CD1c-positive myeloid dendritic cell (primary cell): ENCODE results near the gene ANKS1B.

ENCODE experiments used
- DNase-seq: peaks from one replicate; pipeline ENCODE4 v3.0.0-alpha.2; 2016; ENCODE audit errors: extremely low spot score

Gene ANKS1B

DNA sequence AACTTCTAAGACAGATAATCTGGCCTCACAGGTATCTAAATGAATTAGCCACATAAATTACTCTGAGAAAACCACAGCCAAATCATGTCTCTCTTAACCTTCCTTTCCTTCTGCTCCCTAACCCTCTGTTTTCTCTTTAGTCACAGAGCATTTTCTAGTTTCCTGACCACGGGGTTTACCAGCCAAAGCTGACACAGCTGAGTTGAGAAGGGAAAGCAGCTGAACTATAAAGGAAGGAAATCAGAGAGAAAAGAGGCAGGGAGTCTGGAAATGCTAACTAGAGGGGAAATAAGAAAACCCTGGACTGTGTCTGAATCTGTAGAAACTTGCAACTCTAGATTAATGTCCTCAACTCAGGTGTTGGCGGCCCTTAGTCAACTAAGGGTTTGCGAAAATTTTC is 24.4 kb downstream of the ANKS1B start:
- no peak for DNase-seq

DNA sequence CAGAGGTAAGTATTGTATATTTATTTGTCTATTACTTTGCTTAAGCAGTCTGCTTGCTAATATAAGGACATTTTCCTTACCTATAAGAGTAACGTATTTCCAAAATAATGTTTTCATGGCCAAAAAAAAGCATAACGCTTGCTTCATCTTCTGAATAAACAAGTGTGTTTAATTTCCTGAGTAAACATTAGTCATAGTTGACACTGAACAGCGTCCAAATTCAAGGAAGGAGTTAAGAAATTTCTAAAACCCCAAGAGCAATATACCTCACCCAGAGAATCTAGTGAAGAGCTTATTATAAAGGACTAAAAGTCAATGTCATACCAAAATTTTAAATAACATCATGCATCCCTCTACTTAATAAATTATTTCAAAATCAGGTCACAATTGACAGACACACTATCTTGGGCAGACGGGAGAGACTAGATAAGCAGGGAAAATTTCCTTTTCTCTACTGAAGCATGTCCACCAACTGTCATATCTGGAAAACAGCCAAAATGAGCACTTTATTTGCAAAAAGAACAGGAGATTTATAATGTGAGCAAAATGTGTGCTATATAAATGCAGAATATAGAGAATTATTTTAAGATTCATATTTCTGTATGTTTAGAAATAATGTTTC is 25.1 kb downstream of the ANKS1B start:
- DNase-seq, result no peak

DNA sequence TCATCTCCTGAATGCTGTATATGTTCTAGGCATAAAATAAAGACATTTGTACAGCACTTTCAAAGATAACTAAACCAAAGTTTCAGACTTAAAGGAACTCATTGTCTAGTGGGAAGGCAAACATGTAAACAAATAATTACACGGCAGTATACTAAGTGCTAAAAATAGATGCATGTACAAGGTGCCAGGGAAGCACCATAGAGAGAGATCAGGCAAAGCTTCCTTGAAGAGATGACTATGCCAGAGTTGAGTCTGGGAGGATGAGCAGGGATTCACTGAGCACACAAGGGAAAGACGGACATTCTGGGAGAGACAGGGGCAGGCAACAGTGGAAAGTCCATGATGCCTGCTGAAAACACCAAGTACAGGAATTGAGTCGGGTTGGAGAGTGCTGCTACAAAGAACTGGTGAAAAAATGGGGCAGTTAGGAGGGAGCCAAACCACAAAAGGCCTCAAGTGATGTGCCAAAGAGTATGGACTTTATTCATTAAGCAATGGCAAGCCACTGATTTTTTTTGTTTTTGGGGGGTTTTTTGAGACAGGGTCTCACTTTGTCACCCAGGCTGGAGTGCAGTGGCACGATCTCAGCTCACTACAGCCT is 26.8 kb downstream of the ANKS1B start:
- no peak for DNase-seq

DNA sequence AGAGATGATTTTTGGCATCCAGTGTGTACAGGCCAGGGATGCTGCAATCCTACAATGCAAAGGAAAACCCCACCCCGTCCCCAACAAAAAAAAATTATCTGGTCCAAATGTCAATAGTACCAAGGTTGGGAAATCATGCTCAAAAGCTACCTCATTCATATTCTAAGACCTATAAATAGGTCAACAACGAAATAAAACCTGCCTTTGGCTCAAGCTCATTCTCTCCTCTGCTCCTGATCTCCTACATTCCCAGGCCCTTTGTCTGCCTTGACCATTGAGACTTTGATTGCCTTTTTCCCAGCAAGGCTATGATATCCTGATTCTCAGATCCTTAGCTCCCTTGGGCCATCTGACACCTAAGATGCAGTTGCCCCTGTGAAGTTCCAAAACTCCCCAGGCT is 30.0 kb downstream of the ANKS1B start:
- DNase-seq, result no peak

DNA sequence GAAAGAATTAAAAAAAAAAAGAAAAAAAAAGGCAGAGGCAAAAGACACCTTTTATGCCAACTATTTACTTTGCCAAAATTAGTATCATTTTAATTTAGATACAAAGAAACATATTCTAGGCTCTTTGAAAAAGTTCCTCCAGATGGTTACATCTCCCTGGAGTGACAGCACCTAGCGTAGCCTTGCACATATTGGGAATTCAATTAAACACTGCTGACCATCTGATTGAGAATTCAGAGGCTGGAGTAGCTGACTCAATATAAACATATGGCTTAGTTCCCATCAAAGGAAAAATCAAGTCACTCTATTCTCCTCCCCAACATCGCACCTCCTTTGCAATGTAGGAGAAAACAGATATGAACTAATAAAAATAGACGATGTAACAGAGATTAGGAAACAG is 36.4 kb downstream of the ANKS1B start:
- no peak for DNase-seq

DNA sequence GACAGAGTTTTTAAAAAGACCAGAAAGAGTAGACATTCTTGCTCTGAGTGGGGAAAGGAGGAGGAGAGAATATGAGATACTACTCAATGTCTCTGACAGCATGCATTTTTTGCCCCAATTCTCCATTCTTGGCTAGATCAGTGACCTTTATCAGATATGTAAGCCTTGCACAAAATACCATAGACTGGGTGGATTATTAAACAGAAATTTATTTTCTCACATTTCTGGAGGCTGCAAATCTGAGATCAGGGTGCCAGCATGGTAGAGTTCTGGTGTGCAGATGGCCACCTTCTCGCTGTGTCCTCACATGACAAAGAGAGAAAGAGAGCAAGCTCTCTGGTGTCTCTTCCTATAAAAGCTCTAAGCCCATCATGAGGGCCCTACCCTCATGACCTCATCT is 38.6 kb downstream of the ANKS1B start:
- DNase-seq, result no peak

DNA sequence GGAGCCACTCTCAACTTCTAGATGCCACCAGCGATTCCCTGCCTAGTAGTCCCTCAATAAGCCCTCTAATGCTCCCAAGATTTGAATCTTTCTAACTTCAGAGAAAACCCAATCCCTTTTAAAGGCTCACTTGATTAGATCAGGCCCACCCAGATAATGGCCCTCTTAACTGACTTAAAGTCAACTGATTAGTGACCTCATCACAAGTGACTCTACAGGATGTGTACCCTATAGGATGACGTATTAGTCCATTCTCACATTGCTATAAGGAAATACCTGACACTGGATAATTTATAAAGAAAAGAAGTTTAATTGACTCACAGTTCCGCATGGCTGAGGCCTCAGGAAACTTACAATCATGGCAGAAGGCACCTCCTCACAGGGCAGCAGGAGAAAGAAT is 49.1 kb downstream of the ANKS1B start:
- no peak for DNase-seq

DNA sequence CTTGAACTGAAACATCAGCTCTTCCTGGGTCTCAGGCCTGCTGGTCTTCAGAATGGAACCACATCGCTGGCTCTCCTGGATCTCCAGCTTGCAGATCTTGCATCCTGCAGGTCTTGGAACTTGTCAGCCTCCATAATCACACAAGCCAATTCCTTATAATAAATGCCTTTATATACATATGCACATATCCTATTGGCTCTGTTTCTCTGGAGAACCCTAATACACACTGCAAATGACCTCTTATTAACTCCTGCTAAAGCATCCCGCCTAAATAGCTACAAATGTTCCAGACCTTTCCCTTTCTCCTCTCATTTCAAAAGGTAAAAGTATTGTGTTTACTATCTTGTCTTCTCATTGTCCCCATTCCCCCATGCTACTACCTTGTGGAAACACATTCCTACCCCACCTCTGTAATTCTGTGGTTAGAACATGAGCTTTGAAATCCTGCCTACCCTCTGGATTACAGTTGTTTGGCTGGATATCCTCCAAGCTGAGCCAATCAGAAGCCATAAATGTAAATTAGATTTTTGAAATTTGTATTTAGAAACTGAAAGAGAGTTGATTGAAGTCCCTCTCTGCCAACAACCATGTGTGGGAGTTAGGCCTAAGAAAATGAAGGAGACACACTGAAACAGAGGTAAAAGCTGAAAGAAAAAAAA is 58.1 kb downstream of the ANKS1B start:
- no peak for DNase-seq

DNA sequence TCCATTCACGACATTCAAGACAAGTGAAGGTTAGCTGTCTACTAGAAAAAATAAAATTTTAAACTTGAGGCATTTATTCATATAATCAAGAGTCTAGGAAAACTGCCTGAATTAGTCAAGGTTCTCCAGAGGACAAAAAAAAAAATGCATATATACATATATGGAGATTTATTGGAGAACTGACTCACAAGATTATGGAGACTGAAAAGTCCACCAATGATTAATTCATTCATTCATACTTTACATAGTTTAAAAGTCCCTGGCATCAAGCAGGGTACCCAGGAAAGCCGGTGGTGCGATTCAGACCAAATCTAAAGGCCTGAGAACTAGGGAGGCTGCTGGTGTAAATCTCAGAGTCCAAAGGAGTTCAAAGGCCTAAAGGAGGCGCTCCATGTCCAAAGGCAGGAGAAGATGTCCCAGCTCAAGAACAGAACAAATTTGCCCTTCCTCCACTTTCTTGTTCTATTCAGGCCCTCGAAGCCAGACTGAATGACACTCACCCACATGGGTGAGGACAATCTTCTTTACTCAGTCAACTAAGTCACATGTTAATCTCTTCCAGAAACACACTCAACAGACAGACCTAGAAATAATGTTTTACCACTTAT is 64.3 kb downstream of the ANKS1B start:
- DNase-seq, result no peak

DNA sequence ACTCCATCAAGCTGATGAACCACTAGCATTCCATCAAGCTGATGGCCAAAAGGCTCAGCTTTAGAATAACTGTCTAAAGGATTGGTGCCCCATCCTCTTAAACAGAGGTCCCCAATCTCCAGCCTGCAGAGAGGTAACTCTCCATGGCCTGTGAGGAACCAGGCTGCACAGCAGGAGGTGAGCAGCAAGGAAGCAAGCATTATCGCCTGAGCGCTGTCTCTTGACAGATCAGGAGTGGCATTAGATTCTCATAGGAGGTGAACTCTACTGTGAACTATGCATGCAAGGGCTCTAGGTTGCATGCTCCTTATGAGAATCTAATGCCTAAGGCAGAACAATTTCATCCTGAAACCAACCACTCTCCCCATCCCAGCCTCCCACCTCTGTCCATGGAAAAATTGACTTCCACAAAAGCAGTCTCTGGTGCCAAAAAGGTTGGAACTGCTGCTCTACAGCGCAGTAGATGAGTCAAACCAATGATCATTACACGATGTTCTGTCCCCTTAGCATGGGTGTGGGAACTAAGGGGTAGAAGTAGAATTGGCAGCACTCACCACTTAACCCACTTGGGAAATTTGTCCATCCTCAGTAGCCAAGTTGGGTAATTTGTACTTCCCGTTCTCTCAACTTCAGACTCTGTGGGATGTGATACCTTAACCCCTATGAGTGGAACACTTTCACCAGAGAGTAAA is 66.9 kb downstream of the ANKS1B start:
- DNase-seq, result no peak

DNA sequence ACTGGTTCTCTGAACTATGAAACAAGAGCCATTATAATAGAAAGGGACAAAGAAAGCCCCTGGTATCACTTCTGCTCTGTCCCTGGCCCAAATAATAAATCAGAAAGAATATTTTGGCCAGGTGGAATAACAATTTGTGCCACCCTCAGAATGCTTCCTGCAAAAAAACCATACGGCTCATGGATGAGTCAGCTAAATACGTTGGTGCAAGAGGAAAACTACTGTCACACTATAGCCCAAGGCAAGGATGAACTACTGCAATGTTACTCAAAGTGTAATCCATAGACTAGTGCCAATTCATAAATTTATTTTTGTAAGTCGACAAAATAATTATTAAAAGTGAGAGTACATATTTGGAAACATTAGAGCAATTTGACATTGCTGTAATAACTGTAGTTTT is 68.2 kb downstream of the ANKS1B start:
- no peak for DNase-seq

DNA sequence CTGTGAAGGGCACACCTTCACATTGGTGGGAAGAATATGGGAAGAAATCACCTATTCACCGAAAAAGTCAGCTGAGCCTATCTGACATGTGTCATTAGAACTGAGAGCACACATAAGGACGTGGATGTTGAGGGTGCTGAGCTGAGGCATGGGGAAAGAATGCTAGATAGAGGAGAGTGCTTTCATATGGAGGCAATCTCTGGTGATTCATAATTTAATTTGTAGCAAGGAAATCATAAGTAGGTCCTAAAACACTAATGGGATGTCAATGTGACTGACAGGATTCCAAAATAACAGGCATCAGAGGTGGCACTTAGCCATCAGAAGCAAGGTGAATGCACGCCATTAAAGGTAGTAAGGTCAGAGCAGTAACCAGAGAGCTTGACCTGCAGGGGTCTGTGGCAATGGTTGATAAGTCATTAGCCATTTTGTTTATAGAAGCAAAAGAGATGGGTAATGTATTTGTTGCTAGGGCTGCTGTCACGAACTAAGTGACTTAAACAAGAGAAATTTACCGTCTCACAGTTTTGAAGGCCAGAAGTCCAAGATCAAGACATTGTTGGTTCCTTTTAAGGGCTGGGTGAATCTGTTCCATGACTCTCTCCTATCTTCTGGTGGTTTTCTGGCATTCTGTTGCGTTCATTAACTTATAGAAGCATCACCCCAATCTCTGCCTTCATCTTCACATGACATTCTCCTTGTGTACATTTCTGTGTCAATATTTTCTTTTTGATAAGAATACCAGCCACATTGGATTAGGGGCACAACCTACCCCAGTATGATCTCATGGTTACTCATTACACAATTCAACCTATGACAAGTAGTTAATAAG is 69.3 kb downstream of the ANKS1B start:
- no peak for DNase-seq

DNA sequence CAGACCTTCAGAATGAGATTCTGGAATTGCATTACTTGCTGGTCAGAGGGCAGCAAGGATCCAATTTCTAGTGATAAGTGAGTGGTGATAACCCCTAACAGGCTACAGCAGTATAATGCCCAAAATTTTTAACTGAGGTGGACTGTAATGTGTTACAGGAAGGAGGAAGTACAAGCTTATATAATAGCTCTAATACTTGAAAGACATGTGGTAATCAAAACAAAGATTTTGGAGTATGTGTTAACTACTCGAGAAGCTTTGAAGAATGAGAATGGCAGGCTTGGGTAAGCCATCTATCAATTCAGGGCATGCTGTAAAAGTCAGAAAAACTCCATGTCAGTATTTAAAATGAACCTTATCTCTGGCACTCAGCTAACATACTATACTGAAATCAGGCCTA is 70.5 kb downstream of the ANKS1B start:
- DNase-seq, result no peak

DNA sequence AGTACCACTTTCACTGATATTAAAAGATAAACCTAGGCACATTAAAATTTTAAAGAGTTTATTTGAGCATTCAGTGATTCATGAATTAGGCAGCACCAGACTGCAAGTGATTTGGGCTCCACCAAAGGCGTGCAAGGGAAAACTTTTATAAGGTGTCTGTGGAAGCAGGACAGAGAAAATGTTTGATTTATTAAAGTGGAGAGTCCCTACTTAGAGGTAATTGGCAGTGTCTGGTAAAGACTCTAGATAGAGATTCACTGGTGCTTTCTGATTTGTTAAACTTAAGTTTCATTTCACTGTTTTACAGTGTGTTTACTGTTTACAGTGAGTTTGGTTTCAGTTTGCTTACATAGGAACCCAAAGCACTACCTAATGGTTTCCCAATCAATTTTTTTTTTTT is 72.8 kb downstream of the ANKS1B start:
- no peak for DNase-seq

DNA sequence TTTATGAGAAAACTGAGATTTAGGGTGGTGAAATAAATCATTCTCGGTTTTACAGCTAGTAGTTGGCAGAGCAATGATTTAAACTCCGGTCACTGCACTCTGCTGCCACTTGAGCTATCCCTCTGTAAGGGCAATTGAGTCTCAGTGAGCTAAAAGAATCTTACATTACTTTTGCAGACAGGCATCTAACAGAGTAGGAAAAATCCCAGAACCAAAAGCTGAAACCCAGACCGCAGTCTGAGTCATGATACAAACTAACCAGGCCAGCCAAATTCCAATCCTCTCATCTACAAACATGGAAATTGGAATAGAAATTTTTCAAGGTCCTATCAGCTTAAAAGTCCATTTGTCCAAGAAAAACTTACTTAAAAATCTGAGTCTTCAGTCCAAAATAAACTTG is 73.7 kb downstream of the ANKS1B start:
- DNase-seq, result no peak

DNA sequence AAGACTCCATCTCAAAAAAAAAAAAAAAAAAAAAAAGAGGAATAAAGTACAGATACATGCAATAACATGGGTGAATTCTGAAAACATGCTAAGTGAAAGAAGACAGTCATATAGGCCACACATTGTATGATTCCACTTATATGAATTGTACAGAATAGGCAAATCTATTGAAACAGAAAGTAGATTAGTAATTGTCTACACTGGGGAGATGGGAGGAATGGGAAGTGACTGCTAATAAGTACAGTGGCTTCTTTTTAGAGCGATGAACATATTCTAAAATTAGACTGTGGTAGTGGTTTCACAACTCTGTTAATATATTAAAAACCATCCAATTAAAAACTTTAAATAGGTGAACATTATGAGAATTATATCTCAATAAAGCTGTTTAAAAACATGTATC is 74.4 kb downstream of the ANKS1B start:
- no peak for DNase-seq

DNA sequence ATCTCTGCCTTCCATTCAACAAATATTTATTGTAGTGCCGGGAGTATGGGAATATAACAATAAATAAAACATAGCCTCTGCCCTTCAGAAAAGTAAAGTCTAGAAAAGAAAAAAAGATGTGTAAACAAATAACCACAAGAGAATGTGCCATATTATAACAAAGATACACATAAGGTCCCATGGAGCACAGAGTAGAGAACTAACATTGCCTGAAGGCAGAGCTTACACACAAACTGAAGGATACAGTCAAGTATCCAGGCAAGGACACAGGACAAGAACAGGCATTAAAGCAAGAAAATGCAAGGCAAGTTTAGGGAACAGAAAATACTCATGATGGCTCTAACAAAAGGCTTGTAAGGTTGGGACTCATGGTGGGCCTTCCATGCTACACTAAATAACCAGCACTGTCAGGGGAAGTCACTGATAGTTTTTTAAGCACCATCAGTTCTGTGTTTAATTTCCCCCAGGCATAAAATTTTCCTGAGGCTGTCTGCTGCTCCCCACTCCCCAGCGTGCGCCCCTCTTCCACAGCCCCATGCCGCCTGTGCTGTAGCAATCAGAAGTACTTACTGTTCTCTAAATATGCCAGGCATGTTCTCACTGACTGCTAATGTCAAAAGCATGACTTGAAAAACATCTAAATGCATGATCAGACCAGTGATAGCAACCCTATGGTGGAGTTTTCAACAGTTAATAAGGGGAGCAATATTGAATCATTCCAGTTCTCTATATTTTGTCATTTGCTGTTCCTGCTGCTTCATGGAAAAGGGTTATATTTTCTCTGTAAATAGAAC is 77.8 kb downstream of the ANKS1B start:
- no peak for DNase-seq

DNA sequence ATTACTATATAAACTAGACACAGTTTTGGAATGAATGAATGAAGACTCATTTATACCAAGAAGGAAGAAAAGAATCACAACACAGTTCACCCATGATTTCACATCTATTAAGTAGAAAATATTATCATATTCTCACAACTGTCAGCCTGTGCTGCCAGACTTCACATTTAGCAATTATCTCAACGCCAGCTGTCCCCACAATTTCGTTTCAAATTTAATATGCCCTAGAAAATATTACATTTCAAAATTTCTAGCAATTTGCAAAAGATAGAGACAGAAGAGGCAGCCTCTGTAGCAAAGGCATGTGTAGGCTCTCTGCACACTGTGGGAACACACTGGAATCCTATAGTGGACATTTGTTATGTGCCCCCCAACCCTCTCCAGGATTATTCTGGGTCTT is 83.6 kb downstream of the ANKS1B start:
- no peak for DNase-seq

DNA sequence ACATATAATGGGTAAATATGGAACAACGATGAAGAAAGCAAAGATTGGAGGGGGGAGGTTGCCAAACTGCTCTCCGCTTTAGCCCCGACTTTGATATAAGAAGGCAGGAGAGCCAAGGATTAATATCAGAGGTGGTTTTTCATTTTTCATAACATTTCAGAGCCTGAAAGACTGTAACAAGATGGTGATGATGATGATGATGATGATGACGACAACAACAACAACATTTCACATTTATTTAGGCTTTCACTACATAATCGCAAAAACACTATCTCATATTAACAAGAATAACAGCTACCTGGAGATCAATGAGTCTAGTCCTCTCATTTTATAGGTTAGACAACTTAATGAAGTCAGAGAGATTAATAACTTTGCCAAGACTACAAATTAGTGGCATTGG is 86.1 kb downstream of the ANKS1B start:
- no peak for DNase-seq

DNA sequence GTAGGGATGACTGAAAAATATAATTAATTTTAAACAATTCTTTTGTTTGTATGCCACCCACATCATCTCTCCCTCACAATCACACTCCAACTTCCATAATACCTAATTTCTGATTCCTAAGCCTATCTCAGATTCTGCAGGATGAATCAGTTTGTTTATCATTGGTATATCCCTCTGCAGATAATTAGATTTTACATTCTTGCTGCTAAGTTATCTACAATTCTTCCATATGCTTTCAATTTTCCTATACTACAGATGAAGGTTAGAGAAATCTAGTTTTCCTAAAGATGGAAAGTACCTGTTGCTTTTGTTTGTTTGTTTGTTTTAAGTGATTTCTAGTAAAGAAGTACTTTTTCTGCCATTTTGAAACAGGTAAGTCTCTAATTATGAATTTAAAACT is 105.3 kb downstream of the ANKS1B start:
- no peak for DNase-seq

DNA sequence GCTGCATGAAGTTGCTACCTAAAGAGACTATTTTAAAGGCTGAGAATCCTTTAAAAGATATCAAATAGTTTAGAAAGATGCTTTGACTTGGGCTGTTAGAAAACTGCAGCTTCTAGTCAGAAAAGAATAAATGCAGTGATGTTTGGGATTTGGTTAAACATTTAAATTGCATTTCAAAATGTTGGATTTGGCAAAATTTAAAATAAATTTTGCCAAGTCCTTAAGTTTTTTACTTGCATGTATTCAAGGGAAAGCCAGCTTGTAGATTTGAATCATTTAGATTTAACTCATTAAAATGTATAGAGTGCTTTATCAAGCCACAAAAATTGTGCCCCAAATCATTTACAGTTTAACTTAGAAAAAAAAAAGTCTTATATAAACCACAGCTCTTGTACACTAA is 109.7 kb downstream of the ANKS1B start:
- no peak for DNase-seq
